HG03060 (cell line): Measurements from ENCODE around the gene ENDOG.
"Not testable (repeated sequence)": the region's sequence is repeated elsewhere in the genome, so short reads cannot be mapped to it uniquely, and the experiment has no call there.

Source experiments
- ATAC-seq: cut with Tn5 transposase; IDR thresholded peaks from one replicate; pipeline ENCODE4 v1.9.1; 2021; ENCODE audit warnings: low read depth, moderate number of reproducible peaks; ENCODE audit not compliant: unreplicated experiment

ENDOG gene

DNA sequence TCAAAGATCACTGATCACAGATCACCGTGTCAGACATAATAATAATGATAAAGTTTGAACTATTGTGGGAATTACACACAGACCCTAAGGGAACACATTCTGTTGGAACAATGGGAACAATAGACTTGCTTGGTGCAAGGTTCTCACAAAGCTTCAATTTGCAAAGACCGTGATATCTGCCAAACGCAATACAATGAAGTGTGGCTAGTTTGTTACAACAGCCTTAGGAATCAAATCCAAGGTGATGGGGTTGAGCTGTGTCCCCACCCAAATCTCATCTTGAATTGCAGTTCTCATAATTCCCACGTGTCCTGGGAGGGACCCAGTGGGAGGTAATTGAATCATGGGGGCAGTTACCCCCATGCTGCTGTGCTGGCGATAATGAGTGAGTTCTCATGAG lies 42.6 kb downstream of the ENDOG start:
- no peak for ATAC-seq

- ATAC-seq = no peak
Measured at GRCh38 chr9:128861501-128861900, 43.2 kb downstream of the ENDOG start.

DNA sequence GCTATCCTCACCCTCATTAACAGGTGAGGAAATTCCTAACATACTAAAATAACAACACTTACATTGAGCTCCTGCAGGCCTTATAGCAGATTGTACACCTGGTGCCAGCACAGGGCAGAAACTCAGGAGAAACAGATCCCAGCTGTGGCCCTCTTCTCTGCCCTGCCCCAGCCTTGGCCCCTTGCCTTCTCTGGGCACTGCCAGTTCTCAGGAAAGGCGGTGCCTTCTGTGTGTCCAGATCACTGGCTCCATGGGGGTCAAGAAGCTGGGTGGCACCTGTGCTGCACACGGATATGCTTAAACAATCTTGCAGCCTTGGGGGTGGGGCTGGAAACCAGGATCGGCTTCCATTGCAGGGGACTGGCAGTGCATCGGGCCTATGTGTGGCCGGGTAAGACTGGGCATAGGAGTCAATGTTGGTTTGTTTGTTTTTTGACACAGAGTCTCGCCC lies 44.1 kb downstream of the ENDOG start:
- no peak for ATAC-seq

- no peak for ATAC-seq
Measured at GRCh38 chr9:128863647-128864046, 45.3 kb downstream of the ENDOG start.

DNA sequence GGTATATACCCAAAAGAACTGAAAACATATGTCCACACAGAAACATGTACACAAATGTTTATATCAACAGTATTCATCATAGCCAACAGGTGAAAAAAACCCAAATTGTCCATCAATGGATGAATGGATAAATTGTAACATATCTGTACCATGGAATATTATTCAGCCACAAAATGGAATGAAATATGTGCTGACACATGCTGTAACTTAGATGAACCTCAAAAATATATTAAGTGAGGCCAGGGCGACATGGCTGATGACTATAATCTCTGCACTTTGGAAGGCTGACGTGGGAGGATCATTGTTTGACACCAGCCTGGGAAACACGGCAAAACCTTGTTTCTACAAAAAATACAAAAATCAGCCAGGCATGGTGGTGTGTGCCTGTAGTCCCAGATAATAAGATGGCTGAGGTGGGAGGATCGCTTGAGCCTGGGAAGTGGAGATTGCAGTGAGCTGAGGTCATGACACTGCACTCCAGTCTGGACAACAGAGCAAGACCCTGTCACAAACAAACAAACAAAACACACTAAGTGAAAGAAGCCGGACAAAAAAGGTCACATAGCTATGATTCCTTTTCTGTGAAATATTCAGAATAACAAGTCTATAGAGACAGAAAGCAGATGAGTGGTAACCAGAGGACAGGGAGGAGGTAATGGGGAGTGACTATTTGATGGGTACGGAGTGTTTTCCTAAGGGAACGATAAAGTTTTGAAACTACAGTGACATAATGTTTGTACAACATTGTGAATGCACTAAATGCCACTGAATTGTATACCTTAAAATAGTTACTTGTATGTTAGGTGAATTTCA lies 52.0 kb downstream of the ENDOG start:
- ATAC-seq = no peak

DNA sequence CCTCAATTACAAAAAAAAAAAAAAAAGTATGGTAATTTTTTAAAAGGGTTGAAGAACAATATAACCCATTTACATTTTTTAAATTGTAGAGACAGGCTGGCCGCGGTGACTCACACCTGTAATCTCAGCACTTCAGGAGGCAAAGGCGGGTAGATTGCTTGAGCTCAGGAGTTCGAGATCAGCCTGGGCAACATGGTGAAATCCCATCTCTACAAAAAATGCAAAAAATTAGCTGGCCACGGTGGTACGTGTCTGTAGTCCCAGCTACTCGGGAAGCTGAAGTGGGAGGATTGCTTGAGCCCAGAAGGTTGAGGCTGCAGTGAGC lies 52.6 kb downstream of the ENDOG start:
- not testable (repeated sequence) for ATAC-seq
